SH-SY5Y (cell line): ENCODE measurements around the gene C4BPA.

Experiments
- GATA2 ChIP-seq: IDR thresholded peaks from 2 replicates; pipeline ENCODE4 v1.6.1; 2011; ENCODE audit warnings: mild to moderate bottlenecking, low read depth, low read length
- GATA3 ChIP-seq: IDR thresholded peaks from 2 replicates; pipeline ENCODE4 v1.6.1; 2011; ENCODE audit warnings: low read depth, mild to moderate bottlenecking, low read length, moderate library complexity

- no peak for TF ChIP-seq GATA3
- no peak for TF ChIP-seq GATA2
These were observed 52.8 kb downstream of the C4BPA start for GRCh38 chr1:207156826-207157225.
